Measurements from ENCODE around the gene SWAP70.
A peak's percentile ranks its signal among the peaks of the same experiment; 100 is the strongest.

SWAP70 gene

DNA sequence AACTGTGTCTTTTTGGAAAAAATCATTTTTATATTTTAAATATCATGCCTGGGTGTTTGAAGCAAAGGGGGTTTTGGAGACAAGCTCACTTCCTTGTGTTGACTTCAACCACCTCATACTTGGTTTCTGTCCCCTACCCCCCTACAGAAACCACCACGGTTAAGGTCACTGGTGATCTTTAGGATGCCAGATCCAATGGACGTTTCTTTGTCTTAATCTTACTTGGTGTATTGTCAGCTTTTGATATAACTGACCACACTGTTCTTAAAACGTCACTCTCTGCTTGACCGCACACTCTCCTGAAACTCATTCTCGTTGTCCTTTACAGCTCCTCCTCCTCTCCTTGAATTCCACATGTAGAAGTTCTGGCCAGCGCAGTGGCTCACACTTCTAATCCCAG, 34.8 kb upstream of the SWAP70 start:
- Histone ChIP-seq H3K36me3 (ENCODE audit: control insufficient read depth, low read length) (peaks cover 5% of the 10 kb centered on the region; the same call in 1 of the 2 replicates), H4K20me1 (ENCODE audit: control insufficient read depth, insufficient read depth, low read depth, low read length) (no peaks in the 10 kb centered on the region), H3K9me2 (replicated peaks; ENCODE audit: control insufficient read depth, low read length) (no peaks in the 10 kb centered on the region), H3K4me1 (ENCODE audit: control insufficient read depth, low read length) (peaks cover 78% of the 10 kb centered on the region), H3K79me2 (ENCODE audit: control insufficient read depth, low read length) (no peaks in the 10 kb centered on the region), H3K9me3 (ENCODE audit: control insufficient read depth, insufficient read depth, low read length) (peaks cover 8% of the 10 kb centered on the region; the same call in 1 of the 2 replicates), H3K4me3 (ENCODE audit: low read length) (no peak overlapping the region), H3K27me3 (ENCODE audit: control insufficient read depth, low read length) (no peaks in the 10 kb centered on the region), H3K4me2 (ENCODE audit: low read length) (peak overlapping the region; percentile 49; the same call in 1 of the 2 replicates), H3K27ac (ENCODE audit: low read depth, low read length) (no peak overlapping the region), H3F3A (ENCODE audit: control insufficient read depth, insufficient read depth) (peaks cover 32% of the 10 kb centered on the region)
- no peak for TF ChIP-seq EZH2phosphoT487 (IDR thresholded peaks at IDR 0.05; ENCODE audit: borderline replicate concordance, low read length)
- no peak for TF ChIP-seq CTCF (IDR thresholded peaks at IDR 0.05; ENCODE audit: low read depth, low read length, poor library complexity, severe bottlenecking)

- Histone ChIP-seq H3K36me3 (ENCODE audit: control insufficient read depth, low read length) (peaks cover 5% of the 10 kb centered on the region; the same call in 1 of the 2 replicates), H3K9me3 (ENCODE audit: control insufficient read depth, insufficient read depth, low read length) (peaks cover 8% of the 10 kb centered on the region; the same call in 1 of the 2 replicates), H4K20me1 (ENCODE audit: control insufficient read depth, insufficient read depth, low read depth, low read length) (no peaks in the 10 kb centered on the region), H3F3A (ENCODE audit: control insufficient read depth, insufficient read depth) (peaks cover 13% of the 10 kb centered on the region), H3K4me1 (ENCODE audit: control insufficient read depth, low read length) (peaks cover 61% of the 10 kb centered on the region), H3K79me2 (ENCODE audit: control insufficient read depth, low read length) (no peaks in the 10 kb centered on the region), H3K4me3 (ENCODE audit: low read length) (no peak overlapping the region), H3K27ac (ENCODE audit: low read depth, low read length) (0 out of 2 replicates have a peak overlapping the region, but pooled peaks have one; percentile 2), H3K9me2 (replicated peaks; ENCODE audit: control insufficient read depth, low read length) (no peaks in the 10 kb centered on the region), H3K4me2 (ENCODE audit: low read length) (0 out of 2 replicates have a peak overlapping the region, but pooled peaks have one; percentile 3), H3K27me3 (ENCODE audit: control insufficient read depth, low read length) (no peaks in the 10 kb centered on the region)
- TF ChIP-seq CTCF (IDR thresholded peaks at IDR 0.05; ENCODE audit: low read depth, low read length, poor library complexity, severe bottlenecking) (no peak), EZH2phosphoT487 (IDR thresholded peaks at IDR 0.05; ENCODE audit: borderline replicate concordance, low read length) (no peak)
These were observed 30.2 kb upstream of the SWAP70 start for GRCh38 chr11:9633679-9634078.

DNA sequence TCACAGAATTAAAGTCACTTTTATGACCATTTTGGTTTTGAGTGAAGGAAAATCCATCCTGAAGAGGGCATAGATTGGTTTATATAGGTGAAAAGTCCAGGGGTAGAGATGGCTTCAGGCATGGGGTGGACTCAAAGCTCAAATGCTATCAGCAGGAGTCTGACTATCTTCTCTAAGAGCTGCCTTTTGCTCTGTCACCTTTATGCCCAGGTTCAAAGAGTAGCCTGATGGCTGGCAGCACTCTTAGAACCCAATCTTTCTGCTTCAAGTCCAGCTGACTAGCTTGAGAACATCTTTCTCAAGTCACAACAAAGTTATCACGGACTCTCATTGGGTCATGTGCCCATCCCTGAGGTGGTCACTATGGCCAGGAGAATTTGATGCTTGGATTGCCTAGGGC, 27.2 kb upstream of the SWAP70 start:
- Histone ChIP-seq H3K27ac (ENCODE audit: low read depth, low read length) (no peak overlapping the region), H3F3A (ENCODE audit: control insufficient read depth, insufficient read depth) (peaks cover 4% of the 10 kb centered on the region; the same call in 1 of the 2 replicates), H3K9me2 (replicated peaks; ENCODE audit: control insufficient read depth, low read length) (no peaks in the 10 kb centered on the region), H3K36me3 (ENCODE audit: control insufficient read depth, low read length) (peaks cover 5% of the 10 kb centered on the region; the same call in 1 of the 2 replicates), H3K79me2 (ENCODE audit: control insufficient read depth, low read length) (no peaks in the 10 kb centered on the region), H3K4me2 (ENCODE audit: low read length) (no peak overlapping the region), H3K9me3 (ENCODE audit: control insufficient read depth, insufficient read depth, low read length) (peaks cover 8% of the 10 kb centered on the region; the same call in 1 of the 2 replicates), H3K27me3 (ENCODE audit: control insufficient read depth, low read length) (no peaks in the 10 kb centered on the region), H4K20me1 (ENCODE audit: control insufficient read depth, insufficient read depth, low read depth, low read length) (no peaks in the 10 kb centered on the region), H3K4me3 (ENCODE audit: low read length) (no peak overlapping the region), H3K4me1 (ENCODE audit: control insufficient read depth, low read length) (peaks cover 68% of the 10 kb centered on the region)
- TF ChIP-seq EZH2phosphoT487 (IDR thresholded peaks at IDR 0.05; ENCODE audit: borderline replicate concordance, low read length) (no peak), CTCF (IDR thresholded peaks at IDR 0.05; ENCODE audit: low read depth, low read length, poor library complexity, severe bottlenecking) (no peak)
